Activated T-helper 1 cell treated with Interleukin-2 at 50 U/mL for 16 hours (primary cell): ENCODE results near the gene SDK1.

ENCODE experiments used
- DNase-seq: peaks from one replicate; pipeline ENCODE4 v3.0.0-alpha.2; 2020; ENCODE audit warnings: low read depth

Gene SDK1

GRCh38 chr7:4045450-4045849 lies 744.4 kb downstream of the SDK1 start:
- no peak for DNase-seq

GRCh38 chr7:4045975-4046374 lies 744.9 kb downstream of the SDK1 start:
- DNase-seq, result no peak

- DNase-seq, result no peak
Observed at GRCh38 chr7:4048336-4048735, 747.3 kb downstream of the SDK1 start.

- no peak for DNase-seq
Observed at GRCh38 chr7:4049202-4049601, 748.1 kb downstream of the SDK1 start.

GRCh38 chr7:4050126-4050660 lies 749.1 kb downstream of the SDK1 start:
- DNase-seq, result no peak

- DNase-seq, result no peak
Observed at GRCh38 chr7:4051696-4052095, 750.6 kb downstream of the SDK1 start.

- DNase-seq, result no peak
Observed at GRCh38 chr7:4052130-4052529, 751.1 kb downstream of the SDK1 start.

GRCh38 chr7:4054158-4054557 lies 753.1 kb downstream of the SDK1 start:
- no peak for DNase-seq

GRCh38 chr7:4056552-4057288 lies 755.7 kb downstream of the SDK1 start:
- no peak for DNase-seq

GRCh38 chr7:4057289-4057616 lies 756.2 kb downstream of the SDK1 start:
- DNase-seq, result no peak

GRCh38 chr7:4058158-4058557 lies 757.1 kb downstream of the SDK1 start:
- DNase-seq, result no peak

- DNase-seq, result no peak
Observed at GRCh38 chr7:4065190-4065589, 764.1 kb downstream of the SDK1 start.

GRCh38 chr7:4066206-4066605 lies 765.2 kb downstream of the SDK1 start:
- DNase-seq, result no peak

- no peak for DNase-seq
Observed at GRCh38 chr7:4066626-4067475, 765.8 kb downstream of the SDK1 start.

GRCh38 chr7:4067476-4067760 lies 766.4 kb downstream of the SDK1 start:
- no peak for DNase-seq

- DNase-seq, result no peak
Observed at GRCh38 chr7:4067874-4068273, 766.8 kb downstream of the SDK1 start.

GRCh38 chr7:4068286-4068685 lies 767.2 kb downstream of the SDK1 start:
- DNase-seq, result no peak

- no peak for DNase-seq
Observed at GRCh38 chr7:4069268-4070095, 768.4 kb downstream of the SDK1 start.

- no peak for DNase-seq
Observed at GRCh38 chr7:4070214-4070613, 769.2 kb downstream of the SDK1 start.

- DNase-seq, result no peak
Observed at GRCh38 chr7:4071370-4072058, 770.5 kb downstream of the SDK1 start.

- DNase-seq, result no peak
Observed at GRCh38 chr7:4072161-4072925, 771.3 kb downstream of the SDK1 start.
